Measurements from ENCODE around the gene DCST1. TPM values are rescaled to one million over a fixed set of nuclear protein-coding genes. Genes with fewer than 3 reads are reported as not detected.

The DCST1 gene
- total and polyA plus RNA-seq, 2 of the 13 experiments (the other 11 are each of a cell fraction or from before 2014, with no cell fraction given) = 0.04 TPM; not detected in 1

DNA sequence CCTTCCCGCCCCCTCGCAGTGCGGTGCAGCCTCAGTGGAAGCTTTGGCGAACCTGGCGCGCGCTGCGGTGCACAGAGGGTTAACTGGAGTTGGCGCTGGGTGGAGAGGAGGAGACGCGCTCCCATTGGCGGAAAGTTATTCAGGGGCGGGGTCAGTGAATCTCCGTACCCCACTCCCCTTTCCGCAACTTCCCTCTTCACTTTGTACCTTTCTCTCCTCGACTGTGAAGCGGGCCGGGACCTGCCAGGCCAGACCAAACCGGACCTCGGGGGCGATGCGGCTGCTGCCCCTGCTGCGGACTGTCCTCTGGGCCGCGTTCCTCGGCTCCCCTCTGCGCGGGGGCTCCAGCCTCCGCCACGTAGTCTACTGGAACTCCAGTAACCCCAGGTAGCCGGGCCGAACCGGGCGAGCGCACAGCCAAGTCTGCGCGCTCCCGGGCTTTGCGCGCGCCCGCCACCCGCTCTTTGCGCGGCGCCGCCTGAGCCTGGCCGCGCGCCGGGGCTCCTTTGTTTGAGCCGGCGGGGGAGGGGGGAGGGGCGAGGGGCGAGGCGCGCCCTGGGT, 30.0 kb downstream of the DCST1 start, which contains the start of gene EFNA4 (continued):
- TF ChIP-seq, protein P1, sequence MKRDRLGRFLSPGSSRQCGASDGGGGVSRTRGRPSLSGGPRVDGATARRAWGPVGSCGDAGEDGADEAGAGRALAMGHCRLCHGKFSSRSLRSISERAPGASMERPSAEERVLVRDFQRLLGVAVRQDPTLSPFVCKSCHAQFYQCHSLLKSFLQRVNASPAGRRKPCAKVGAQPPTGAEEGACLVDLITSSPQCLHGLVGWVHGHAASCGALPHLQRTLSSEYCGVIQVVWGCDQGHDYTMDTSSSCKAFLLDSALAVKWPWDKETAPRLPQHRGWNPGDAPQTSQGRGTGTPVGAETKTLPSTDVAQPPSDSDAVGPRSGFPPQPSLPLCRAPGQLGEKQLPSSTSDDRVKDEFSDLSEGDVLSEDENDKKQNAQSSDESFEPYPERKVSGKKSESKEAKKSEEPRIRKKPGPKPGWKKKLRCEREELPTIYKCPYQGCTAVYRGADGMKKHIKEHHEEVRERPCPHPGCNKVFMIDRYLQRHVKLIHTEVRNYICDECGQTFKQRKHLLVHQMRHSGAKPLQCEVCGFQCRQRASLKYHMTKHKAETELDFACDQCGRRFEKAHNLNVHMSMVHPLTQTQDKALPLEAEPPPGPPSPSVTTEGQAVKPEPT (CRISPR knock-in tag; IDR thresholded peaks at IDR 0.05; ENCODE audit: low read depth) = 0 out of 2 replicates have a peak, but pooled peaks have one; percentile 16
- TF ChIP-seq KLF11 (CRISPR knock-in tag; IDR thresholded peaks at IDR 0.05) (no peak), IRX3 (CRISPR knock-in tag; IDR thresholded peaks at IDR 0.05; ENCODE audit: borderline replicate concordance, low read depth) (no peak), ZNF530 (CRISPR knock-in tag; IDR thresholded peaks at IDR 0.05; ENCODE audit: low read depth) (no peak), ZNF451 (CRISPR knock-in tag; IDR thresholded peaks at IDR 0.05) (0 out of 2 replicates have a peak, but pooled peaks have one; percentile 39), ZNF3 (CRISPR knock-in tag; IDR thresholded peaks at IDR 0.05) (no peak), ZZZ3 (CRISPR knock-in tag; IDR thresholded peaks at IDR 0.05; ENCODE audit: borderline replicate concordance) (no peak), ARHGAP35 (CRISPR knock-in tag; IDR thresholded peaks at IDR 0.05; ENCODE audit: borderline replicate concordance) (no peak), MZF1 (CRISPR knock-in tag; IDR thresholded peaks at IDR 0.05; ENCODE audit: borderline replicate concordance) (no peak), ZFAT (CRISPR knock-in tag; conservative IDR thresholded peaks at IDR 0.05) (no peak), ZNF382 (CRISPR knock-in tag; IDR thresholded peaks at IDR 0.05; ENCODE audit: borderline replicate concordance) (no peak), SRF (IDR thresholded peaks at IDR 0.05; ENCODE audit: low read depth, low read length) (no peak), ZSCAN22 (CRISPR knock-in tag; IDR thresholded peaks at IDR 0.05) (no peak), CBX5 (CRISPR knock-in tag; IDR thresholded peaks at IDR 0.05; ENCODE audit: borderline replicate concordance) (0 out of 2 replicates have a peak, but pooled peaks have one; percentile 15)
- TF ChIP-seq, protein P2, sequence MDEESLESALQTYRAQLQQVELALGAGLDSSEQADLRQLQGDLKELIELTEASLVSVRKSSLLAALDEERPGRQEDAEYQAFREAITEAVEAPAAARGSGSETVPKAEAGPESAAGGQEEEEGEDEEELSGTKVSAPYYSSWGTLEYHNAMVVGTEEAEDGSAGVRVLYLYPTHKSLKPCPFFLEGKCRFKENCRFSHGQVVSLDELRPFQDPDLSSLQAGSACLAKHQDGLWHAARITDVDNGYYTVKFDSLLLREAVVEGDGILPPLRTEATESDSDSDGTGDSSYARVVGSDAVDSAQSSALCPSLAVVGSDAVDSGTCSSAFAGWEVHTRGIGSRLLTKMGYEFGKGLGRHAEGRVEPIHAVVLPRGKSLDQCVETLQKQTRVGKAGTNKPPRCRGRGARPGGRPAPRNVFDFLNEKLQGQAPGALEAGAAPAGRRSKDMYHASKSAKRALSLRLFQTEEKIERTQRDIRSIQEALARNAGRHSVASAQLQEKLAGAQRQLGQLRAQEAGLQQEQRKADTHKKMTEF (CRISPR knock-in tag; IDR thresholded peaks at IDR 0.05) = no peak; the same call in 1 of the 2 replicates
- TF ChIP-seq, protein P3, sequence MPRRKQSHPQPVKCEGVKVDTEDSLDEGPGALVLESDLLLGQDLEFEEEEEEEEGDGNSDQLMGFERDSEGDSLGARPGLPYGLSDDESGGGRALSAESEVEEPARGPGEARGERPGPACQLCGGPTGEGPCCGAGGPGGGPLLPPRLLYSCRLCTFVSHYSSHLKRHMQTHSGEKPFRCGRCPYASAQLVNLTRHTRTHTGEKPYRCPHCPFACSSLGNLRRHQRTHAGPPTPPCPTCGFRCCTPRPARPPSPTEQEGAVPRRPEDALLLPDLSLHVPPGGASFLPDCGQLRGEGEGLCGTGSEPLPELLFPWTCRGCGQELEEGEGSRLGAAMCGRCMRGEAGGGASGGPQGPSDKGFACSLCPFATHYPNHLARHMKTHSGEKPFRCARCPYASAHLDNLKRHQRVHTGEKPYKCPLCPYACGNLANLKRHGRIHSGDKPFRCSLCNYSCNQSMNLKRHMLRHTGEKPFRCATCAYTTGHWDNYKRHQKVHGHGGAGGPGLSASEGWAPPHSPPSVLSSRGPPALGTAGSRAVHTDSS (CRISPR knock-in tag; conservative IDR thresholded peaks at IDR 0.05) = no peak
- TF ChIP-seq, protein P4, sequence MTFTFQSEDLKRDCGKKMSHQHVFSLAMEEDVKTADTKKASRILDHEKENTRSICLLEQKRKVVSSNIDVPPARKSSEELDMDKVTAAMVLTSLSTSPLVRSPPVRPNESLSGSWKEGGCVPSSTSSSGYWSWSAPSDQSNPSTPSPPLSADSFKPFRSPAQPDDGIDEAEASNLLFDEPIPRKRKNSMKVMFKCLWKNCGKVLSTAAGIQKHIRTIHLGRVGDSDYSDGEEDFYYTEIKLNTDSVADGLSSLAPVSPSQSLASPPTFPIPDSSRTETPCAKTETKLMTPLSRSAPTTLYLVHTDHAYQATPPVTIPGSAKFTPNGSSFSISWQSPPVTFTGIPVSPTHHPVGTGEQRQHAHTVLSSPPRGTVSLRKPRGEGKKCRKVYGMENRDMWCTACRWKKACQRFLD (CRISPR knock-in tag; IDR thresholded peaks at IDR 0.05; ENCODE audit: borderline replicate concordance) = no peak; the same call in 1 of the 2 replicates
- TF ChIP-seq, protein P5, sequence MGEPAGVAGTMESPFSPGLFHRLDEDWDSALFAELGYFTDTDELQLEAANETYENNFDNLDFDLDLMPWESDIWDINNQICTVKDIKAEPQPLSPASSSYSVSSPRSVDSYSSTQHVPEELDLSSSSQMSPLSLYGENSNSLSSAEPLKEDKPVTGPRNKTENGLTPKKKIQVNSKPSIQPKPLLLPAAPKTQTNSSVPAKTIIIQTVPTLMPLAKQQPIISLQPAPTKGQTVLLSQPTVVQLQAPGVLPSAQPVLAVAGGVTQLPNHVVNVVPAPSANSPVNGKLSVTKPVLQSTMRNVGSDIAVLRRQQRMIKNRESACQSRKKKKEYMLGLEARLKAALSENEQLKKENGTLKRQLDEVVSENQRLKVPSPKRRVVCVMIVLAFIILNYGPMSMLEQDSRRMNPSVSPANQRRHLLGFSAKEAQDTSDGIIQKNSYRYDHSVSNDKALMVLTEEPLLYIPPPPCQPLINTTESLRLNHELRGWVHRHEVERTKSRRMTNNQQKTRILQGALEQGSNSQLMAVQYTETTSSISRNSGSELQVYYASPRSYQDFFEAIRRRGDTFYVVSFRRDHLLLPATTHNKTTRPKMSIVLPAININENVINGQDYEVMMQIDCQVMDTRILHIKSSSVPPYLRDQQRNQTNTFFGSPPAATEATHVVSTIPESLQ (CRISPR knock-in tag; conservative IDR thresholded peaks at IDR 0.05) = no peak
- TF ChIP-seq, protein P6, sequence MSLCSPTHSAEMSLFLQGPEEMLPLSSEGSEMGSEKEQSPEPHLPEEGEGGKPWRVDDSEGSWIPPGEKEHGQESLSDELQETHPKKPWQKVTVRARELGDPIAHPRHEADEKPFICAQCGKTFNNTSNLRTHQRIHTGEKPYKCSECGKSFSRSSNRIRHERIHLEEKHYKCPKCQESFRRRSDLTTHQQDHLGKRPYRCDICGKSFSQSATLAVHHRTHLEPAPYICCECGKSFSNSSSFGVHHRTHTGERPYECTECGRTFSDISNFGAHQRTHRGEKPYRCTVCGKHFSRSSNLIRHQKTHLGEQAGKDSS (CRISPR knock-in tag; IDR thresholded peaks at IDR 0.05; ENCODE audit: borderline replicate concordance, low read depth) = 0 out of 2 replicates have a peak, but pooled peaks have one; percentile 12
